ENCODE measurements around the gene SKIC8. TPM values are rescaled to one million over a fixed set of nuclear protein-coding genes. Genes with fewer than 3 reads are reported as not detected.

Gene SKIC8
- total and polyA plus RNA-seq, 2 of the 13 experiments (the other 11 are each of a cell fraction or from before 2014, with no cell fraction given), result 69.5 to 70.6 TPM

DNA sequence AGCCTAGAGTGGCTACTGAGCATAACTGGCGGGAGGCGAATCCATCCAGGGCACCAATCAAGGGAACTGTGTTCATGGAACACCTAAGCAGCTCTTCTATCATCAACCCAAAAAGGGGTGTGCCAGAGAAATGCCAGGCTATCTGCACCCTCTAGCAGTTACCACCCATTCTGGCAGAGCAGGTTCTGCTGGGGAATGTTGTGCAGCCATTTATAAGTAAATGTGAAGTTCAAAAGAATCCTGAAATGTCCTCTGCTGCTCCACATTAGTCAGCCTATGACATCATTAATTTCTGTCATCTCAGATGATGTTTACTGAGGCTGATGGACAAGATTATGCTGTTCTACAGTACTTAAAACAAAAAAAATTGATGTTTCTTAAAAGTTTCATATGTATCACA, 7.7 kb downstream of the SKIC8 start:
- H3K27me3 ChIP-seq (ENCODE audit: control insufficient read depth in 1 of 2, insufficient read depth in 2 of 2, low read length in 2 of 2), result no peaks in the 10 kb centered on the region
- peaks cover 4% of the 10 kb centered on the region for H3K79me2 ChIP-seq (ENCODE audit: insufficient read depth, low read length)
- DNase-seq (ENCODE audit: low spot score) (no peak), FAIRE-seq (no peak), ATAC-seq (no peak)
- no TSS peak for BruUV-seq (replicated peaks)
- no peak overlapping the region for H3K27ac ChIP-seq (ENCODE audit: extremely low read length, insufficient read depth, low read length)
- no peak overlapping the region for H3K4me2 ChIP-seq (ENCODE audit: low read depth, low read length)
- no peak overlapping the region for H3K9ac ChIP-seq (ENCODE audit: insufficient read depth, low read depth, low read length)
- intact Hi-C loops (cut with micrococcal nuclease; ENCODE audit: unreplicated experiment) (no loop called here), in situ Hi-C loops (cut with HindIII; ENCODE audit: extremely low pct_ligation_motif_present, low pct_unique_long_range_greater_than_20kb) (no loop called here)
- H3K4me3 ChIP-seq (replicated peaks in 1 of 3; ENCODE audit: insufficient read depth in 1 of 3, low read depth in 2 of 3, low read length in 3 of 3), result no peak overlapping the region
- H2AFZ ChIP-seq (ENCODE audit: low read length), result no peak overlapping the region
- H4K20me1 ChIP-seq (ENCODE audit: insufficient read depth, low read length), result no peaks in the 10 kb centered on the region
- ChIA-PET POLR2A (no interaction called here), CTCF (ENCODE audit: low intra/inter-chr PET ratio, low total read pairs) (no interaction called here)
- 100% methylated on average over 2 of the region's 2 CpGs for WGBS (ENCODE audit: low lambda C conversion rate)
- peaks cover 10 to 56% of the 10 kb centered on the region in 2 experiments for H3K36me3 ChIP-seq (replicated peaks in 1 of 2; ENCODE audit: control insufficient read depth in 1 of 2, insufficient read depth in 2 of 2, low read length in 2 of 2)
- H3K4me1 ChIP-seq (ENCODE audit: insufficient read depth, low read length), result peaks cover 8% of the 10 kb centered on the region
- no peaks in the 10 kb centered on the region for H3K9me3 ChIP-seq (ENCODE audit: low read length)
- peak; percentile 56; the same call in 1 of the 2 replicates for TF ChIP-seq CREB1 (IDR thresholded peaks at IDR 0.05)
- TF ChIP-seq CREB1 (CRISPR knock-in tag; IDR thresholded peaks at IDR 0.05), result no peak
- peak; percentile 67 for TF ChIP-seq ATF7 (IDR thresholded peaks at IDR 0.05)
- TF ChIP-seq ATF7 (CRISPR knock-in tag; IDR thresholded peaks at IDR 0.05), result no peak
- TF ChIP-seq, protein P1, sequence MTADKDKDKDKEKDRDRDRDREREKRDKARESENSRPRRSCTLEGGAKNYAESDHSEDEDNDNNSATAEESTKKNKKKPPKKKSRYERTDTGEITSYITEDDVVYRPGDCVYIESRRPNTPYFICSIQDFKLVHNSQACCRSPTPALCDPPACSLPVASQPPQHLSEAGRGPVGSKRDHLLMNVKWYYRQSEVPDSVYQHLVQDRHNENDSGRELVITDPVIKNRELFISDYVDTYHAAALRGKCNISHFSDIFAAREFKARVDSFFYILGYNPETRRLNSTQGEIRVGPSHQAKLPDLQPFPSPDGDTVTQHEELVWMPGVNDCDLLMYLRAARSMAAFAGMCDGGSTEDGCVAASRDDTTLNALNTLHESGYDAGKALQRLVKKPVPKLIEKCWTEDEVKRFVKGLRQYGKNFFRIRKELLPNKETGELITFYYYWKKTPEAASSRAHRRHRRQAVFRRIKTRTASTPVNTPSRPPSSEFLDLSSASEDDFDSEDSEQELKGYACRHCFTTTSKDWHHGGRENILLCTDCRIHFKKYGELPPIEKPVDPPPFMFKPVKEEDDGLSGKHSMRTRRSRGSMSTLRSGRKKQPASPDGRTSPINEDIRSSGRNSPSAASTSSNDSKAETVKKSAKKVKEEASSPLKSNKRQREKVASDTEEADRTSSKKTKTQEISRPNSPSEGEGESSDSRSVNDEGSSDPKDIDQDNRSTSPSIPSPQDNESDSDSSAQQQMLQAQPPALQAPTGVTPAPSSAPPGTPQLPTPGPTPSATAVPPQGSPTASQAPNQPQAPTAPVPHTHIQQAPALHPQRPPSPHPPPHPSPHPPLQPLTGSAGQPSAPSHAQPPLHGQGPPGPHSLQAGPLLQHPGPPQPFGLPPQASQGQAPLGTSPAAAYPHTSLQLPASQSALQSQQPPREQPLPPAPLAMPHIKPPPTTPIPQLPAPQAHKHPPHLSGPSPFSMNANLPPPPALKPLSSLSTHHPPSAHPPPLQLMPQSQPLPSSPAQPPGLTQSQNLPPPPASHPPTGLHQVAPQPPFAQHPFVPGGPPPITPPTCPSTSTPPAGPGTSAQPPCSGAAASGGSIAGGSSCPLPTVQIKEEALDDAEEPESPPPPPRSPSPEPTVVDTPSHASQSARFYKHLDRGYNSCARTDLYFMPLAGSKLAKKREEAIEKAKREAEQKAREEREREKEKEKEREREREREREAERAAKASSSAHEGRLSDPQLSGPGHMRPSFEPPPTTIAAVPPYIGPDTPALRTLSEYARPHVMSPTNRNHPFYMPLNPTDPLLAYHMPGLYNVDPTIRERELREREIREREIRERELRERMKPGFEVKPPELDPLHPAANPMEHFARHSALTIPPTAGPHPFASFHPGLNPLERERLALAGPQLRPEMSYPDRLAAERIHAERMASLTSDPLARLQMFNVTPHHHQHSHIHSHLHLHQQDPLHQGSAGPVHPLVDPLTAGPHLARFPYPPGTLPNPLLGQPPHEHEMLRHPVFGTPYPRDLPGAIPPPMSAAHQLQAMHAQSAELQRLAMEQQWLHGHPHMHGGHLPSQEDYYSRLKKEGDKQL (CRISPR knock-in tag; IDR thresholded peaks at IDR 0.05; ENCODE audit: low read depth), result no peak
